ENCODE results near the gene BRSK2.

BRSK2 gene

DNA sequence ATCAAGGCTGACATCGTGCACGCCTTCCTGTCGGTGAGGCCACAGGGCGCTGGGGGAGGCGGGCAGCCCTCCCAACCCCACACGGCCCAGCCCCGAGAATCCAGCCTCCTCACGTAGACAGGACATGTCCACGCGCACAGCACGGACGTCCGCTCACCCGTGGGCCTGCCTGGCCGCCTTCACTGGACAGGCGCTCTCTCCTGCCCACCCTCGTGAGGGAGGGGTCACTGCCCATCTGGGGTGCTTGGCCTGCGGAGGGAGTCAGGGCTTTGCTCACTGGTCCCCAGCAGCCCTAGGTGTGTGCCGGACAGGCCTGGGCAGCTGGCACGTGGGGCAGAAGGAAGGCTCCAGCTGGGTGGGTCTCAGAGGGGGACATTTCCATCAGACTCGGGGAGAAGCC lies 64.8 kb downstream of the BRSK2 start:
- no peak for DNase-seq

DNA sequence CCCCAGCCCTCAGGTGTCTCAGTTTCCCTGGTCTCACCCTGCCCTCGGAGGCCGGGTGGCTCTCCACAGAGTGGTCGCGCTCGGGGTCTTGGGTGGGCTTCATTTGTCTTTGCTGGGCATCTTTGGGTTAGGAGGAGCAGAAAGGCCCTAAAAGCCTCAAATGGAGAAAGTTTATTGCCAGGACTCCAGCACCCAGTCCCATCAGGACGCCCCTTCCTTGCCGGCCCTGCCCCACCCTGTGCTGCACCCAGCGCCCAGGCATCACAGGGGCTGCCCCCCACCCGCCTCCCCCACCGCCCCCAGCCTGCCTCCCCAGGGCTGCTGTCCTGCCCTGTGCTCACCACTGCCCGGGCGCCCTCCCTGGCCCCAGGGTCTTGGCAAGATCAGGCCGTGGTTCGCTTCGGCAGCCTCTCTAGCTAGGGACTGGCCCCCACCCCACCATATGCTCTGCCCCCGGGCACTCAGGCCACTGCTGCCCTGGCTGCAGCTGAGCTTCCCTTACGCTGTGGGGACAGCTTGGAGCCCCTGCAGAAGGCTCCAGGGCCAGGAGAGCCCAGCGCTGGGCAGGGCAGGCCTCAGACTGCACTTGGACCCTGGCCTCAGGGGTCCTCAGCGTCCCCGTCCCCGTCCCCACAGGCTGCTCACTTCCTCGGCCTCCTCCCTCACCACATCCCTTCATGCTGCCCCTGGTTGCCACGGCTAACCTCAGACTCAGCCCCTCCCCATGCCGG lies 65.5 kb downstream of the BRSK2 start:
- no peak for DNase-seq

DNA sequence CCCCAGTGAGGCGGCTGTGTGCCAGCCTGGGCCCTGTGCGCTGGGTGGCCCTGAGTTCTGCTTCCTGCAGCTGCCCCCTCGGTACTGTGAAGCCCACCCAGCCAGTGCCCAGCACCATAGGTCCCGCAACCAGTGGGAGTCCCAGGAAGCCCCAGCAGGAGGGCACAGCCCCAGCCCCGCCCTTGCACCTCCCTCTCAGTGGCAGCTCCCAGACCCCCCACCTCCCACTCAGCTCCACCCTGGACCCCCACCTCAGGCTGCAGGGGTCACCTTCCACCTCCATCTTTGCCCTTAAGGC lies 66.0 kb downstream of the BRSK2 start:
- no peak for DNase-seq

DNA sequence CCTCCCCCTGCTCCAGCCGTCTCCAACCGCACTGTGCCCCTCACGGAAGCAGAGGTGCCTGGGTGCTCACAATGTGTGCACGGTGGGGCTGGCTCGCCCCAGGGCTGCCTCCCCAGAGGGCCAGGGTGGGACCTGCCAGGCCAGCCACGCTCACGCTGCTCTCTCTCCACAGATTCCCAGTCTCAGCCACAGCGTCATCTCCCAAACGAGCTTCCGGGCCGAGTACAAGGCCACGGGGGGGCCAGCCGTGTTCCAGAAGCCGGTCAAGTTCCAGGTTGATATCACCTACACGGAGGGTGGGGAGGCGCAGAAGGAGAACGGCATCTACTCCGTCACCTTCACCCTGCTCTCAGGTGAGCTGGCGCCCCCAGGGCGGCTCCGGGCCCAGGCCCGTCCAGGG lies 66.4 kb downstream of the BRSK2 start:
- no peak for DNase-seq

DNA sequence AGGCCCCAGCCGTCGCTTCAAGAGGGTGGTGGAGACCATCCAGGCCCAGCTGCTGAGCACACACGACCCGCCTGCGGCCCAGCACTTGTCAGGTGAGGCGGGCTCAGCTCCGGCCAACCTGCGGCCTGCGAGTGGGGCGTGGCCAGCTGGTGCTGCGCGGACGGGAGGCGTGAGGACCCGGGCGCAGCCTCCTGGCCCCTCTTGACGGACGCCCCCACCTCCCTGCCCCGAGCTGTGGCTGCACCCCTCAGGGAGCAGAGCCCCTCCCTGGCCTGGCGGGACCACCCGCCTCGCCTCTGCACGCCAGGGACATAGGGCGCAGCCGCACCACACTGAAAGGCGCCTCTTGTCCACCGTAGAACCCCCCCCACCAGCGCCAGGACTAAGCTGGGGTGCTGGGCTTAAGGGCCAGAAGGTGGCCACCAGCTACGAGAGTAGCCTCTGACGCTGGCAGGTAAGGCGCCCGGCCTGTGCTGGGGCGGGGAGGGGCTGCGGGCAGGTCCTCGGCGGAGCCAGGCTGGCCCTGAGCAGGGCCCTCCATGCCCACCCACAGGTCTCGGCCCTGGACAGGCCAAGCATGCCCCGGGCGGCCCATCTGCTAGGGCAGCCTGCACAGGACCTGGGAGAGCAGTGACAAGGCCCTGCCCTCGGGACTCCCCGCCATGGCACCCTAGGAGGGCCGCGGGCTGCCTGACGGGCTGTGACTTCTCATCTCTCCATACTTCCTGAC lies 67.0 kb downstream of the BRSK2 start:
- DNase-seq = no peak

DNA sequence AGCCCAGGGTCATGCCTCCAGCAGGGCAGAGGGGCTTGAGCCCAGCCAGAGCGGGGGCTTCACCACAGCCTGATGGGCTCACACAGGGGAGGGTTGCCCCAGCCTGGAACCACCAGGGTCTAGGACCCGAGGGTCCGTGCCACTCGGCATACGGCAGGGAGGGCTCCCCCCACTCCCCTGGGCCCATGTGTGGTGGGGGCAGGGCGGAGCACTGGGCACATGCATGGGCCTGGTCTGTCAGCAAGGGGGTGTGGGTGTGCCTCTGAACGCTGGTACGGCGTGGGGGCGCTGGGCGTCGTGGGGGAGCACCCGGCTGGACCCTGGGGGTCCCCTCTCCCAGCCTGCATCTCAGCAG lies 67.6 kb downstream of the BRSK2 start:
- no peak for DNase-seq

DNA sequence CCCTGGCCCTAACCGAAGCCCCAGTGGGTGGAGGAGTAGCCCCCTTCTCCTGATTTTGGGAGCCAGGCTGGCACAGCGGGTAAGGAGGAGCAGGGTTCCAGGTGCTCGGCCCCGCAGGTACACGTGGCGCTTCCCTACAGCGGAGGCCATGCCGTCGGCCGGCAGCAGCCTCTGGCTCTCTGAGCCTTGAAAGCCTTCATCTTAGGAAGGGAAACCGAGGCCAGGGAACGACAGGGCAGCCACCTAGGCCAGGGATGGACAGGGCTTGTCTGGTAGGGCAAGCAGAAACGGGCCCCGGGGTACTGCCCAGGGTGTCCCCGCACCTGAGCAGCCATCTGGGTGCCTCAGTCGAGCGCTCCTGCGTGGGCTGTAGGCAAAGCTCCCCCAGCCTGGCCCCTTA lies 68.1 kb downstream of the BRSK2 start:
- DNase-seq = no peak

DNA sequence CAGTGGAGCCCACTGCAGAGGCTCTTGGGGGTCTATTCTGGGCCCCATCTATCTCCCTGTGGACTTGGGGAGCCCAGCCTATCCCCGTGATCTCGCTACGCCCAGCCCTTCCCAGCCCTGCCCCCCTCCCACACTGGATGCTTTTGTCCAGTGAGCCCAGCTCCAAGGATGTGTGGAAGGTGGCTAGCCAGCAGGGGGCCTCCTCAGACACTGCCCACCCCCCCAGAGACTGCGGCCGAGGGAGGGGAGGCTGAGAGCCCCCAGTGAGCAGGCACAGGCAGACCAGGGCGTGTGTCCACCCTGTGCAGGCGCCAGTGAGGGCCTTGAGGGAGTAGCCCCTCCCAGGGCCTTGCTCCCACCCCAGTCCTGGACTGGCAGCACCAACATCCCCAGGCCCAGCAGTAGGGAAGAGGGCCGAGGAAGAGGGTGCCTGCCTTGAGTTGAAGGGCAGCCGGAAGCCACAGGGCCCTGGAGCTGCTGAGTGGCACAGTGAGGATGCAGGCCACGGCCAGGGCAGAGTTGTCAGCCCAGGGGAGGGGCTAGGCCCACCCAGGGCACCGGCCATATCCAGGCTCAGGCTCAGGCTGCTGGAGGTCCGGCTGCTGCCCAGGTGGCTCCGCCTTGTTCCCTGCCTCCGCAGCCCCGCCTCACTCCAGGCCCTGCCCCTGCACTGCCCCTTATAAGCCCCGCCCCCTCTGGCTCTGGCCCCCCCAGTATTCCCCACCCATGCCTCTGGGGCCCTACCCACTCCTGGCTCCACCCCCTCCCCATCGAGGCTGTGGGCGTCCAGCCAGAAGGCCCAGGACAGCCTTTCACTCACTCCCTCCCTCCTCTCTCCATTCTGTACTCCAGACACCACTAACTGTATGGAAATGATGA lies 68.8 kb downstream of the BRSK2 start:
- no peak for DNase-seq

DNA sequence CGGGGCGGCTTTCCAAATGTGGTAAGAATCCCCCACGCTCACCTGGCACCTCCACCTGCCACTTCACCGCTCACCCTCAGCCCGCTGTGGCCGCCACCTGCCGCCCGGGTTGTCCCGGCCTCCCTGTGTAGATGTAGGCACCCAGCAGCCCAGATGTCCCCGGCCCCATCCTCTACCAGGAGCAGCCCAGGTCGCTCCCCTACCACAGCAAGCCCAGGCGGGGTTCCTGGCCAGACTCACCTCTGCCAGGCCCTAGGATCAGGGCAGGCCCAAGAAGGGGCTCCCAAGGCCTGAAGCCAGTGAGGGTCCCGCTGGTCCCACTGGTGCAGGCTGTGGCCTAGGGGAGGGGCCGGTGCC lies 69.5 kb downstream of the BRSK2 start:
- no peak for DNase-seq

DNA sequence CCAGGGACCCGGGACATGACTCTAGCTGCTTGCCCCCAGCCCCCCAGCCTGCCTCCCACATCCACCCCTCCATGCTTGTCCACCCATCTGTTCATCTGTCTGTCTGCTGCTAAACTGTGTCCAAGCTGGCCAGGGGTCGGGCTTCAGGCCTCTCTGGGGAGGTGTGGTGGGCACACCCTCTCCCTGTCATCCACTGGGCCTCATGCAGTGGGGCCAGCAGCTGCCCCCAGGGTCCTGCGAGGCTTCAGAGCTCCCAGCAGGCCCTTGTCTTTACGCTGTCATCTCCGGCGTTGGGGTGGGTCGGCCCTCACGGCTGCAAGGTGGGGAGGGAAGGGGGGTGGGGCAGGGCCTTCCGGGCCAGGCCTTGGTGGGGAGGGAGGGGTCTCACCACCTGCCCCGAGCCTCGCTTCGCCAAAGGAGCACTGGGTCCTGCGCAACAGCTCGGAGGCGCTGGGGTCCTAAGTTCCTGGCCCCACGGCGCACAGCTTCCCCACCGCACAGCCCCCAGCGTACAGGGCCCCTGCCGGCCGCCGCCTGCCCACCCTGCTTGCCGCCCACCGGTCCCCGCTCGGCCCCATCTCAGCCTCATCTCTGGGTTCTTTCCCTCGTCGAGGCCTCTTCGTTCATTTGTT lies 70.1 kb downstream of the BRSK2 start:
- no peak for DNase-seq

DNA sequence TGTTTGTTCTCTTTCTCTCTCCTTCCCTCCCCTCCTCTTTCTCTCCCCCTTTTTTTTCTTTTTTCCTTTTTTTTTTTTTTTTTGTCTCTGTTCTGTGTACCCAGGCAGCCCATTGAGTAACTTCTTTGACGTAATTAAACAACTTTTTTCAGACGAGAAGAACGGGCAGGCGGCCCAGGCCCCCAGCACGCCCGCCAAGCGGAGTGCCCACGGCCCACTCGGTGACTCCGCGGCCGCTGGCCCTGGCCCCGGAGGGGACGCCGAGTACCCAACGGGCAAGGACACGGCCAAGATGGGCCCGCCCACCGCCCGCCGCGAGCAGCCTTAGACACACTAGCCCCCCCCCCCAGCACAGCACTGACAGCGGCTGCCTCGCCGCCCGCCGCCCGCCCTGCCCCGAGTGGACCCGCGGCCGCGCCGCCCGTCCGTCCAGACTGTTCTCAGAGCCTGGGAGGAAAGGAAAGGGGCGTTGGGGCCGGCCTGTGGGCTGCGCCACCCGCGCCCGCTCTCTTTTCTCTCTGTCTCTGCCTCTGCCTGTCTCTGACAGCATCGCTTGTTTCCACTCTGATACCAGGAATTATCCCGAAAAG lies 70.8 kb downstream of the BRSK2 start:
- no peak for DNase-seq

DNA sequence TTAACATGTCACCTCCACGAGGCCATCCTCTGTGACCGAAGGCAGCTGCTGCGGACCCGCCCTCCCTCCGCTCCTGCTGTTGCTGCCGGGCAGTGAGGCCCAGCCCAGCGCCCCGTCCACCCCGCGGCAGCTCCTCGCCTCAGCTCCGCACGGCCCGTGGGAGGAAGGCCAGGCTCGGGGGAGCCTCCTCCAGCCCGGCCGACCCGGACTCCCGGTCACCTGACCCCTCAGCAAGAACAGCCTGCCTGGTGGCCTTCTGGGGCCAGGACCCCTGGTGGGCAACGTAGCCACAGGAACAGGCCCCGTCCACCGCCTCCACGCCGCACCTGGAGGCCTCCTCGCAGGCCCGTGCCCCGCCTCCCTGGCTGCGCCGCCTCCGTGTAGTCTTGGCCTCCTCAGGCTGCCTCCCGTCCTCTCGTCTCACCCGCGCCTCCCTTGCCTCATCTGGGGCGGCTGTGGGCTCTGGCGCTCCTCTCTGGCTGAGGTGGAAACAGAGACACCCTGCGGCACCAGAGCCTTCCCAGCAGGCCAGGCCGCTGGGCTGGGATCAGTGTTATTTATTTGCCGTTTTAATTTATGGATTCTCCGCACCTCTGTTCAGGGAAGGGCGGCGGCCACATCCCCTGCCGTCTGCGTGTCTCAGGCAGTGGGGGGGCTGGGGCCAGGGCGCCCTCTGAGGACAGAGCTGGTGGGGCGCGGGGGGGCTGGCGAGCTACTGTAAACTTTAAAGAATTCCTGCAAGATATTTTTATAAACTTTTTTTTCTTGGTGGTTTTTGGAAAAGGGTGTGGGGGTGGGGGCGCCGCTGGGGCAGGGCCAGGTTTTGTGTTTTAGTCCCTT lies 71.5 kb downstream of the BRSK2 start:
- DNase-seq = no peak

DNA sequence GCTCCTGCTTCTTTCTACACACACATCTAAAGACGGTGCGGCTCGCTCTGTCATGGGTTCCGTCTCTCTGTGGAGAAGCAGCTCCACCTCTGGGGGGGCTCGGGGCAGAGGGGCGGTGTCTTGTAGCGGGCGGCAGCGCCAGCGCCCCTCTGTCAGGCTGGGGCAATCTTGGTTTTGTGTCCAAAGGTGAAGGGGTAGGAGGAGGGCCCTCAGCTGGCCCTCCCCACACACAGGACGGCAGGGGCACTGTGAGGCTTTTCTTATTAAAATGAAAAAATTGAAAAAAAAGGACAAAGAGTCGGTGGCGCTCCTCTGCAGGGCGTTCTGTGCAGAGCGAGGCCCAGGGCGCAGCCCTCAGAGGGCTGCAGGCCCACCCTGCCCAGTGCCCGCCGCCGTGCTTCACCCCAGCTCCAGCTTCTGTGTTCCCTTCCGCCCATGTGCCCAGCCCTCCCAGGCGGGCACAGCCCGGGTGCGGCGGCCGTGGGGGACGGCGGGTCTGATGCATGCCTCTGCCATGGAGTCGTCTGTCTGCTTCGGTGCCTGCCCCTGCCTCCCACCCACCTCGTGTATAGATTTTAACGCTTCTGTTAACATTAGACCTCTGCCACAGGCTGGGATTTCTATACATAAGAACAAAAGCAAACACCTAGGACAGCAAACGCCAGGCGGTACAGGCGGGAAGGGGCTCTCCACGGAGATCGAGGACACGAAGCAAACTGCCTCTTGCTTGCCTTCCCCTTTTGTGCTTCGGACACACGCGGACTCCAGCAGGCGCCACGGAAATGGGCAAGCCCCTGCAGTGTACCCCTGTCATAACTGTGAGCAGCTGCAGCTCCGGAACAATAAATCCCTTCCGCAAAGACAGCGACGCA lies 72.3 kb downstream of the BRSK2 start:
- no peak for DNase-seq

DNA sequence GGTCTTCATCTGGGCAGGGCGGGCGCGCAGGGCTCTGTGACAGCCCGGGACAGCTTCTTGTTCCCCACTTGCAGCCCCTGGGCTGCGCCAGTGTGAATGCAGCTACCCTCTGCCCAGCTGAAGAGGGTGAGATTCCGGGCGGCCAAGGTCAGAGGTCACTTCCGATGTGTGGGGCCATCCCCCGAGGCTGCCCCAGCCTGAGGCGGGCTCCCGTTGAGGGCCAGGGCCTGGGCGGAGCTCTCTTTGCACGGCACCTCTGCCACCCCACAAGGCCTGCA lies 72.9 kb downstream of the BRSK2 start:
- DNase-seq = no peak

DNA sequence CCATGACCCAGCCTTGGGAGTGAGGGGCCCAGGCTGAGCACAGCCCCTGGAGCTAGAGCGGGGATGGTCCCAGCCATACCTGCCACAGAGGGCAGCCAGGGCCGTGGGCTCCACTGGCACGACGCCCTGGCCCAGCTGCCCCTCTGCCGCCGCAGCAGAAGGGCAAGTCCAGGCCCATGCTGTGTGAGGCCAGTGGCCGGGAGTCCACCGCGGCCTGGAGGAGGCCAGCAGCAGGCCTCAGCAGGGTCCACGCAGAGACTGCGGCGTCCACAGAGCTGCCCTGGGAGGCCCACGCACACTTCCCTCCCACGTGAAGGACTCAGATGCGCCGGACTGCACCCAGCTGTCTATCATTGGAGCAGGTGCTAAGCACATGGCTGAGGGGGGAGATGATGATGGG lies 73.3 kb downstream of the BRSK2 start:
- no peak for DNase-seq

DNA sequence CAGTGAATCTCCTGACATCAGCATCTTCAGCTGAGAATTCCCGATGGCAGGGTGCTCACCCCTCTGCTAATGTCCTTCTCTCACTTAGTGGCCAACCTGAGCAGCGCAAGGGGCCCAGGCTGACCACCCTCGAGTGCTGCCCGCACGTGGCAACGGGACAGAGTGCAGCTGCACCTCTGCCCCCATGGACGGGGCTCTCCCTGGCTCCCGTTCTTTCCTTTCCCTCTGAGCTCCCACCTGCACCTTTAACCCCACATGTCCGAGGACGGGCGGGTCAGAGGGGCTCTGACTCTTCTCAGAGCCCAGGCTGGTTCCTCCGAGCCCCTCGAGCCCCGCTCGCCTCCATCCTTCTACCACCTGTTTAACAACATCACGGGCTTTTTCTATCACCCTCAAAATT lies 77.0 kb downstream of the BRSK2 start:
- DNase-seq = no peak

DNA sequence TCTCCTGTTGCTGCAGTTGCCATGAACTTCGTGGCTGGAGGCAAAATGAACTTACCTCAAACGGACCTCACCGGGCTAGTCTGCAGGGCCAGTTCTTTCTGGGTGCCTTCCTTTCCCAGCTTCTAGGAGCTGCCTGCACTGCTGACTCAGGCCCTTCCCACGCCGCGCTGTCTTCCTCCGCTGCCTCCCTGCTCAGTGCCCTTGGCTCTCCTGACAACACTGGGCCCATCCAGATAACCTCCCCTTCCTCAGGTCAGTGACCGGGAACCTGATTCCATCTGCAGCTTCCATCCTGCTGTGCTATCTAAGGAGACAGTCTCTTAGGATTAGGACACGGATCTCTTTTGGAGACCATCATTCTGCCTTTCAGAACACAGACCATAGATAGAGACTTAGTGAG lies 77.5 kb downstream of the BRSK2 start:
- DNase-seq = no peak

DNA sequence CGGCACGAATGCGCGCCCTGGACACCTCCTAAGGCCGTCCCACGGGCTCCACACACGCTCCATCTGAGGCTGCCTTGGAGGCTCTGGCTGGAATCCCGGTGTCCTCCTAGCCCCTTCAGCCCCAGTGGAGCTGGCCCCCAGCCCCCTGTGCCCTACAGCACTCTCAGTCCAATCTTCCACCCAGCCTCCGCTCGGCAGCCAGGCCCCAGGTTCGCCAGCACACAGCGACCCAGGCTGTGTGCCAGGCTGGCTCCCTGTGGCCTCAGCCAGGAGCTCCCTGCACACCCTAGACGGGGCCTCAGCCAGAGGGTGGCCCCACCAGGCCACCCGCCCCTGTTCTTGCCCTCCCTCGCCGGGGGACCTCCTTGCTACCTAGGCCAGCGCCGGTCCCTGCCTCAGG lies 78.3 kb downstream of the BRSK2 start:
- DNase-seq = no peak

DNA sequence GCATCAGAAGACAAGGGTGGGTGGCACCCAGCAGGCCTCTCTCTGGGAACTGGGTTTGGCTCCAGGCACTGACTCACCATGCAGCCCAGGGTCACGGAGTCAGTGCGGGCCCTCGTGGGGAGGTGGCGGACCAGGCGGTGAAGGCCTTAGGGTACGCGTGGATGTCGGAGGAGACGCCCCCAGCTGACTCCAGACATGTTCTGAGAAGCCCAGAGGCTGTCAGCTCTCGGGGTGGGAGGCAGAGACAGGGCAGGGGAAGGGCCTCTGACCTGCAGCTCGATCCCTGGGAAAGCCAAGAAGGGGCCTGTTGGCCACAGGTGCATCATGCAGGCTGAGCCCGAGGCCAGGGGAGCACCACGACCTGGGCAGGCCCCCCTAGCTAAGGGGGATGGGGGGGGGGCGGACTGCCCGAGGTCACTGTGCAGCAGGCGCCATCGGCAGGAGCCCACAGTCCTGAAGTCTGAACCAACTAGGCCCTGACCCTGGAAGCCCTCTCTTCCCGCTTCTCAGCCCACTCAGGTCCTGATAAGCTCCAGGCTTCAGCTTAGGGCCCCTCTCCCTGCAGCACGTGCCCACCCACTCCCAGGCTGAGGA lies 78.8 kb downstream of the BRSK2 start:
- DNase-seq = no peak

DNA sequence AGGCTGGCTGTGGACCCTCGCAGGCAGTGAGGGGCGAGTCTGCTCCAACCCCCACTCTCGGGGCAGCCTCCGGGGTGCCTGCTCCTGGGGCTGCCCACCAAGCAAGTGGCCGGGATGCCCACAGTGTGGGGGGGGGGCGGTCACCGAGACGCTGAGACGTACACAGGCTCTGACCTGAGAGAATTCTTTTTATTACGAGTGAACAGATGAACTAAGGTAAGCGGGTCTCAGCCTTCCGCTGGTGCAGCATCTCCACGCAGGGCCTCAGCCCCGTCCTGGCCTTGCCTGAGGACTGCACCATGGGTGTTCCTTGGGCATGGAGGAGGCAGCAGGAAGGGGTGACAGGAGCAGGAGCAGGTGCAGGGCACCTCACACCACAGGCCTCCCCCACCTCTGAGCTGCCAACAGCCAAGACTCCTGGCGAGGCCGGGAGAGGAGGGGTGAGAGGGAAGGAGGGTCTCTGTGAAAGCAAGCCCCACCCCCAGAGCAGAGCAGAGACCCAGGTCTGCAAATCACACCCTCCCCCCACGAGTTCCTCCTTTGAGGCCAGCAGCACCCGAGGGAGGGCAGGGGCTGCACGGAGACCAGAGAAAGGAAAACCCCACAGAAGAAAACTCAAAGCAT lies 79.7 kb downstream of the BRSK2 start:
- DNase-seq = no peak

All from DMS 273 treated with DMSO at 0.1 percent for 48 hours (cell line).